SK-N-MC (cell line): ENCODE data around the gene TMEM151A.

ENCODE experiments used
- EZH2 ChIP-seq: fragments of 200-600 bp; sonication (generic); IDR thresholded peaks from one replicate; pipeline ENCODE4 v1.6.1; 2017; ENCODE audit warnings: antibody characterized with exemption
- FOXP2 ChIP-seq: optimal IDR thresholded peaks from 2 replicates; pipeline ENCODE3; 2011; ENCODE audit warnings: mild to moderate bottlenecking, moderate library complexity; ENCODE audit not compliant: insufficient read depth; ENCODE audit errors: extremely low read length, control extremely low read depth
- POLR2AphosphoS5 ChIP-seq: IDR thresholded peaks from 2 replicates; pipeline ENCODE4 v1.6.1; 2012; ENCODE audit warnings: mild to moderate bottlenecking, low read depth, low read length, borderline replicate concordance

DNA sequence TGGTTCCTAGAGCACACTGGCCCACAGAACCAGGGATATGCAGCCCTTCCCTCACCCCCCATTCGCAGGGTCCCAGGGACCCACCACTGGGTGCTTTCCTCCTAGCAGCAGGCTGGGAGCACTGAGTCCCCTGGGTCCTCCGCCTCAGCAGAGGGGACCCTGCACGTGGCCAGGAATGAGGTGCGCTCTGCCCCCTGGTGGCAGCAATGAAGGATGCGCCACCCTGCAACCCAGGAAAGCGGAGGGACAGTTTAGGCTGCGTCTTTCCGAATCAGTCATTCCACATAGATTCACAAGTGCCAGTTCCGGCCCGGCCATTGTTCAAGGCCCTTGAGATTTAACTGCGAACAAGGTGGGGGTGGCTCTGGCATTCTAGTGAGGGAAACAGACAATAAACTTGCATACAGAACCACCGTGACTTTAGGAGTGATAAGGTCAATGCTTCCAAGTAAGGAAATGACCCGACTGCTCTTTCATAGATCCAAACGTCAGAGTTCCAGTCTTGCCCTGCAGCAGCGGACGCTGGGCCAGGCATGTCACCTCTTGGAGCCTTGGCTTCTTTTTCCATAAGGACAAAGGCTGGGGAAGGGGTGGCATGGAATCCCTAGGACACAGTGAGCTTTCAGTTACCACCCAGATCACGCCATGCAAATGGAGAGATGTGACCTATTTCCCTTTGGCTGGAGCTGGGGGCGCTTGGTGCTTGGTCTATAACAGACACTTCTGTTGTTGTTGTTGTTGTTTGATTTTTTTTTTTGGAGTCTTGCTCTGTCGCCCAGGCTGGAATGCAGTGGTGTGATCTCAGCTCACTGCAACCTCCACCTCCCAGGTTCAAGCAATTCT is 36.8 kb downstream of the TMEM151A start:
- no peak for TF ChIP-seq POLR2AphosphoS5
- no peak for TF ChIP-seq EZH2
- TF ChIP-seq FOXP2, result no peak
